Left renal cortex interstitium (tissue), 4 donors: ENCODE measurements around the gene PRICKLE1. TPM values are rescaled to one million over a fixed set of nuclear protein-coding genes. Genes with fewer than 3 reads are reported as not detected.

Experiments used
- DNase-seq, 4 donors: peaks; one replicate each; pipeline ENCODE4 v3.0.0-alpha.2; 2013; ENCODE audit warnings: low read depth in 4 of 4, low spot score in 2 of 4, missing footprints in 1 of 4
- polyA plus RNA-seq, 4 donors: library from polyadenylated mRNA; unstranded; fragments of 120-200 nt; gene quantifications; one replicate each; pipeline ENCODE4 v1.2.1, GENCODE V29; 2013; ENCODE audit not compliant: insufficient read length in 4 of 4

The PRICKLE1 gene
- polyA plus RNA-seq, 4 donors = 47.8 to 58.0 (median 52.4) TPM

DNA sequence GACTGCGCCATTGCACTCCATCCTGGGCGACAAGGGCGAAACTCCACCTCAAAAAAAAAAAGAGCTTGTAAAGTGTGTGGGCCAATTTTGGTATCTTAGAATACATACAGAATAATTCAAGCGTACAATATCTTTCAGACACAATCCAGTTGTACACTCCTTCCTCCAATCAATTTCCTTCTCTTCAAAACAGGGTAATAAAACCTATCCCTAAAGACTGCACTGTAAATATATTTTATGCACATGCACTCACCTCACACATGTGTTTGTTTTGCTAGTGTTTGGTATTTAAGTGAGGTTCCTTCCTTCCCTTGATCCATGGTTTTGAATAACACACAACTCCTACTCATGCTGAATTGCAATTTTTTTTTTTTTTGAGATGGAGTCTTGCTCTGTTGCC lies 125.9 kb downstream of the PRICKLE1 start:
- DNase-seq = no peak

GRCh38 chr12:42462486-42462885 lies 127.1 kb downstream of the PRICKLE1 start:
- no peak for DNase-seq

GRCh38 chr12:42459336-42459847 lies 130.2 kb downstream of the PRICKLE1 start:
- DNase-seq = no peak

GRCh38 chr12:42458575-42458974 lies 131.0 kb downstream of the PRICKLE1 start:
- DNase-seq = no peak

DNA sequence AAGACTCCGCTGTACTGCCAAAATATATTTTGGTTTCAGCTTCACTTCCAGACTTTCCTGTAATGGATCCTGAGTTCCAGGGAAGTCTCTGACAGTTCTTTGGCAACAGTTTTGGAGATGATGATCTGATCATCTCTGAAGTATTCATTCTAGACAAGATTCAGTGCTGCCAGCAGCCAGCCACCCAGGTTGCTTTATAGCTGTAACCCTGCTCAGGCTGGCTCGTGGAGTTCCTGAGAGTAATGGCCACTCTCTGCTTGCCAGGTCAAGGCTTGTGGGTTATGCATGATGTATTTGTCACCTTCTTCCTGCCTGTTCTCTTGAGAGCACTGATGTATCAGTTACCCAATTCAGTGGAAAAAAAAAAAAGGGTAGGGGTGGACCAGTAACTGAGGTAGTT lies 139.3 kb downstream of the PRICKLE1 start:
- DNase-seq = no peak

DNA sequence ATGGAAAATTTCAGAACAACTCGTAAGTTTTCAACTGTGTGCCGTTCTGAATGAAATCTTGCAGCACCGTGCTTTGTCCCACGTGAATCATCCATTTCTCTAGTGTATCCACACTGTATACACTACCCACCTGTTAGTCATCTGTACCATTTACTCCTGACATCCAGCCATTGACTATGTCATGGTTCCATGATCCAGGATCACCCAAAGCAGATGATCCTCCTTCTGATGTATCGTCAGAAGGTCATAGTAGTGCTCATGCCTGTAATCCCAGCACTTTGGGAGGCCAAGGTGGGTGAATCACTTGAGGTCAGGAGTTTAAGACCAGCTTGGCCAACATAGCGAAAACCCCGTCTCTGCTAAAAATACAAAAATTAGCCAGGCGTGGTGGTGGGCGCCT lies 140.7 kb downstream of the PRICKLE1 start:
- no peak for DNase-seq

DNA sequence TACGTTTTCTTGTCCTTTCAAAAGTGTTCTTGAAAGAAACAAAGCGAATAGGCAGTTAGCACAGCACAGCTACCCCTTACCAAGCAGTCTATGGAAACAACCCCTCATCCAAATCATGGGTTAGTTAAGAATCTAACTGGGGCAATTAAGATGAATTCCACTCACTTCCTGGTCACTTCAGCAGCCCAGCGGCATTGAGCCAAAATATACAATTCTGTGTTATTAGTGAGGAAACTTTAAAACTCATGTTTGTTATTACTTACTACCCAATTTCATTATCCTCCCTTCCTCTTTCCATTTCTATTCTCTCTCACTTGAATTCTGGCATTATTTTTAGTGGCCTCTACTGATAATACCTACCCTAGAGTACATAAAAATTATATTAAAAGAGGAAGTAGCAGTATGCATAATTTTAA lies 142.2 kb downstream of the PRICKLE1 start:
- no peak for DNase-seq

GRCh38 chr12:42446761-42447160 lies 142.8 kb downstream of the PRICKLE1 start:
- DNase-seq = no peak

GRCh38 chr12:42445891-42446290 lies 143.7 kb downstream of the PRICKLE1 start:
- no peak for DNase-seq

GRCh38 chr12:42444192-42444943 lies 145.2 kb downstream of the PRICKLE1 start:
- DNase-seq = no peak

- no peak for DNase-seq
Measured at GRCh38 chr12:42442888-42443287, 146.7 kb downstream of the PRICKLE1 start.

GRCh38 chr12:42442311-42442759 lies 147.2 kb downstream of the PRICKLE1 start:
- no peak for DNase-seq

DNA sequence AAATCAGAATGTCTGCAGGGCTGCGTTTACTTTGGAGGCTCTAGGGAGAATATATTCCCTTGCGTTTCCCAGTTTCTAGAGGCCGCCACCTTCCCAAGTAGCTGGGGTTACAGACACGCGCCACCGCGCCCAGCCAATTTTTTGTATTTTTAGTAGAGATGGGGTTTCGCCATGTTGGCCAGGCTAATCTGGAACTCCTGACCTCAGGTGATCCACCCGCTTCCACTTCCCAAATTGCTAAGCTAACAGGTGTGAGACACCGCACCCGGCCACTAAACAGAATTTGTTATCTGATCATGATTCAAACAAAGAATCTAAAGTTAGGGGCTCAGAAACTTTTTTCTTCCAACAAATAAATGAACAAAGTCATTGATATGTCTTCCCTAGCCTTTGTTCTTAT lies 148.9 kb downstream of the PRICKLE1 start:
- DNase-seq = no peak

DNA sequence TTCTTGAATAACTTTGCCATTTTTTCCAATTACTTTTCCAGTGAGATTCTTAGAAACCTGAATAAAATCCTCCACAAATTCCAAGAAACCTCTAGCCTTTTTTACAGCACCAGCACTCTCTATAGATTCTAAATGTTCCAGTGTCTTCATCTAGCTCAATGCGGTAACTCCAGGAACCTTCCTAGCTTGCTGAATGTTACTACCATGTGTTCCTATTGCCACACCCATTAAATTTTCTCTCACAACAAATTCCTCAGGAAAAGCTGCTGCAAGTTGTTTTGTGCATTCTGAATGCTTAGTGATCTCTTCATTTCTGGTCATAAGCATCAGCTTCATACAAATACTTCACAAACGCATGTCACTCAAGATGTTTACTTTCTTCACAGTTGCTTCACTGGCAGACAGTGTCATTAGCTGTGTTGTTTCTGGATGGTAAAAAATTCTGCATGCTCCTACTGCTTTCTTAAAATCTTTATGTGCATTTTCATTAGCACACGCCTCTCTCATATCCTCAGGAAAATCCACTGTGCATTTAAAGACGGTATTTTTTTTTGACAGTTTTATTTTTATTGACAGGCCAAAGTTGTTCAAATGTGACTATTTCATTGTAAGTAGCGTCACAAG lies 156.9 kb downstream of the PRICKLE1 start:
- no peak for DNase-seq

GRCh38 chr12:42428850-42429249 lies 160.7 kb downstream of the PRICKLE1 start:
- DNase-seq = no peak

GRCh38 chr12:42426746-42427145 lies 162.8 kb downstream of the PRICKLE1 start:
- no peak for DNase-seq

GRCh38 chr12:42422785-42423184 lies 166.8 kb downstream of the PRICKLE1 start:
- no peak for DNase-seq

GRCh38 chr12:42421844-42422779 lies 167.4 kb downstream of the PRICKLE1 start:
- peak in 1 of 4 donors; percentile 20 for DNase-seq

- DNase-seq = no peak
Measured at GRCh38 chr12:42420395-42420794, 169.2 kb downstream of the PRICKLE1 start.

DNA sequence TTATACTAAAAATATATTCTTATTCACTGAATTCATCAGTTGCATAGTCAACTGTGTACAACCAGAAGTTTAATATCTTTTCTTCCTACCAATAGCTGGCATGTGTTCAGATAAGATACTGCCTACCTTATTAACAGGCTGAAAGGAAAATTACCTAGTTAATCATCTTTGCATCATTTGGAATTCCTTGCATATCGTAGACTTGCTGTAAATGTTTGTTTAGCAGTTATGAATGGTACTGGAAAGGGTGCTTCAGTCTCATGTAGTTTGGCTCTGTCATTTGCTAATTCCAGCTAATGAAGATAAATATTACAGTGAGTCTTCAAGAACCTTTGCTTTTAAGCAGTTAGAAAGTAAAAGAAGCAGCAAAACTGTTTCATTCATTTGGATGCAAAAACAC lies 179.2 kb downstream of the PRICKLE1 start:
- no peak for DNase-seq

GRCh38 chr12:42409471-42409870 lies 180.1 kb downstream of the PRICKLE1 start:
- DNase-seq = no peak
